WTC11 (cell line): ENCODE measurements around the gene SMOC2.

Experiments
- TF ChIP-seq, protein P1 (sequence below): fragments of 200-600 bp; IDR thresholded peaks from 2 replicates; pipeline ENCODE4 v1.8.0; 2022; ENCODE audit warnings: antibody characterized with exemption
- TF ChIP-seq, protein P2 (sequence below): sonication (generic); formaldehyde crosslinking; IDR thresholded peaks from 2 replicates; pipeline ENCODE4 v1.8.0; 2022; ENCODE audit warnings: mild to moderate bottlenecking, missing genetic modification reagents

DNA sequence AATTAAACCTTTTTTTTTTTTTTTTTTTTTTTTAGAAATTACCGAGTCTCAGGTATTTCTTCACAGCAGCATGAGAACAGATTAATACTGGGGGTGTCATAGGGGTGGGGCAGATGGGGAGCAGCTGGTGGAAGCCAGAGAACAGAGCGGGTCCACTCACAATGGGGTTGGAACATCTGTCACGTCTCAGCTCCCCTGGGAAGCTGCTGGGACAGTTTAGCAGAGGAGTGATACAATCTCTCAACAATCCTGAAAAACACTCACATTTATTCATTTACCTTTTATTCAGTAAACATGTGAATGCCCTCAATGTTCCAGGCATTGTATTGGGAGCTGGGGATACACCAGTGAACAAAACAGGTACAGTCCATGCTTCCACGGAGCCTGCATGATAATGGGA lies 162.2 kb downstream of the SMOC2 start:
- TF ChIP-seq, protein P1, sequence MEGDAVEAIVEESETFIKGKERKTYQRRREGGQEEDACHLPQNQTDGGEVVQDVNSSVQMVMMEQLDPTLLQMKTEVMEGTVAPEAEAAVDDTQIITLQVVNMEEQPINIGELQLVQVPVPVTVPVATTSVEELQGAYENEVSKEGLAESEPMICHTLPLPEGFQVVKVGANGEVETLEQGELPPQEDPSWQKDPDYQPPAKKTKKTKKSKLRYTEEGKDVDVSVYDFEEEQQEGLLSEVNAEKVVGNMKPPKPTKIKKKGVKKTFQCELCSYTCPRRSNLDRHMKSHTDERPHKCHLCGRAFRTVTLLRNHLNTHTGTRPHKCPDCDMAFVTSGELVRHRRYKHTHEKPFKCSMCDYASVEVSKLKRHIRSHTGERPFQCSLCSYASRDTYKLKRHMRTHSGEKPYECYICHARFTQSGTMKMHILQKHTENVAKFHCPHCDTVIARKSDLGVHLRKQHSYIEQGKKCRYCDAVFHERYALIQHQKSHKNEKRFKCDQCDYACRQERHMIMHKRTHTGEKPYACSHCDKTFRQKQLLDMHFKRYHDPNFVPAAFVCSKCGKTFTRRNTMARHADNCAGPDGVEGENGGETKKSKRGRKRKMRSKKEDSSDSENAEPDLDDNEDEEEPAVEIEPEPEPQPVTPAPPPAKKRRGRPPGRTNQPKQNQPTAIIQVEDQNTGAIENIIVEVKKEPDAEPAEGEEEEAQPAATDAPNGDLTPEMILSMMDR: no peak
- TF ChIP-seq, protein P2, sequence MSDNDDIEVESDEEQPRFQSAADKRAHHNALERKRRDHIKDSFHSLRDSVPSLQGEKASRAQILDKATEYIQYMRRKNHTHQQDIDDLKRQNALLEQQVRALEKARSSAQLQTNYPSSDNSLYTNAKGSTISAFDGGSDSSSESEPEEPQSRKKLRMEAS (CRISPR knock-in tag): no peak
